GM21737 (cell line): ENCODE results near the gene PIGQ.

Experiments used
- ATAC-seq: cut with Tn5 transposase; IDR thresholded peaks from one replicate; pipeline ENCODE4 v1.9.1; 2021; ENCODE audit warnings: mild to moderate bottlenecking, moderate library complexity; ENCODE audit not compliant: unreplicated experiment

Gene PIGQ

GRCh38 chr16:625977-626765, 56.4 kb downstream of the PIGQ start:
- no peak for ATAC-seq

GRCh38 chr16:626787-627453, 57.2 kb downstream of the PIGQ start:
- ATAC-seq, result no peak

GRCh38 chr16:627454-628239, 57.9 kb downstream of the PIGQ start:
- no peak for ATAC-seq

- no peak for ATAC-seq
Measured at GRCh38 chr16:628321-629061, 58.7 kb downstream of the PIGQ start.

- ATAC-seq, result no peak
Measured at GRCh38 chr16:629185-629832, 59.5 kb downstream of the PIGQ start.

GRCh38 chr16:629833-630248, 60.1 kb downstream of the PIGQ start:
- no peak for ATAC-seq

GRCh38 chr16:630249-630814, 60.6 kb downstream of the PIGQ start:
- ATAC-seq, result no peak

GRCh38 chr16:630815-631405, 61.1 kb downstream of the PIGQ start, which contains the start of gene WFIKKN1:
TSS of gene WFIKKN1 (plus strand) at chr16:630985. CDS start at chr16:631254, 269 bp downstream.
- no peak for ATAC-seq

- no peak for ATAC-seq
Measured at GRCh38 chr16:631808-632358, 62.1 kb downstream of the PIGQ start.

- ATAC-seq, result no peak
Measured at GRCh38 chr16:632486-633335, 62.9 kb downstream of the PIGQ start.

- no peak for ATAC-seq
Measured at GRCh38 chr16:633336-634050, 63.7 kb downstream of the PIGQ start.
